Esophagus squamous epithelium (tissue), 5 donors: Measurements from ENCODE around the gene OR5P2. TPM values are rescaled to one million over a fixed set of nuclear protein-coding genes. Genes with fewer than 3 reads are reported as not detected.

Experiments
- DNase-seq: peaks from one replicate; lab custom pipeline; 2025; lab: John Stamatoyannopoulos, UW
- H3K27ac ChIP-seq, 4 donors: fragments of 200-600 bp; sonication (generic); one replicate each; pipeline ENCODE4 v1.5.1; 2016 to 2019; ENCODE audit warnings: mild to moderate bottlenecking in 1 of 4
- H3K27me3 ChIP-seq, 4 donors: fragments of 200-600 bp; sonication (generic); 1 replicate in 3 of 4; 2 replicates in 1 of 4; pipeline versions ENCODE4 v1.5.1 to v1.6.0; 2017 to 2021; ENCODE audit warnings: antibody characterized with exemption in 1 of 4
- H3K36me3 ChIP-seq, 3 donors: fragments of 200-600 bp; sonication (generic); one replicate each; pipeline ENCODE4 v1.5.1; 2016 to 2019
- H3K4me1 ChIP-seq, 3 donors: fragments of 200-600 bp; sonication (generic); one replicate each; pipeline ENCODE4 v1.5.1; 2017 to 2019
- H3K4me3 ChIP-seq, 4 donors: fragments of 200-600 bp; sonication (generic); 1 replicate in 3 of 4; 2 replicates in 1 of 4; pipeline ENCODE4 v1.5.1; 2016 to 2019; ENCODE audit warnings: mild to moderate bottlenecking in 2 of 4, moderate library complexity in 1 of 4
- H3K9me3 ChIP-seq, 3 donors: fragments of 200-600 bp; sonication (generic); one replicate each; pipeline ENCODE4 v1.5.1; 2016 to 2019
- CTCF ChIP-seq, 6 experiments: fragments of 450-650 bp in 4 of 6; fragments of 200-600 bp in 2 of 6; sonication (generic) in 2 of 6; IDR thresholded peaks; one replicate each; pipeline ENCODE4 v1.5.1; 2016 to 2019; ENCODE audit warnings: antibody characterized with exemption in 6 of 6, mild to moderate bottlenecking in 4 of 6, moderate library complexity in 4 of 6
- POLR2A ChIP-seq, 4 donors: fragments of 450-650 bp; IDR thresholded peaks; one replicate each; pipeline ENCODE4 v1.6.1; 2017; ENCODE audit warnings: antibody characterized with exemption in 4 of 4, mild to moderate bottlenecking in 4 of 4, moderate library complexity in 3 of 4
- WGBS, 2 donors: methylation state at CpG; one replicate each; pipeline ENCODE4 v1.1.5; 2018; 5-methylcytosine and 5-hydroxymethylcytosine counted together
- intact Hi-C: fragments of 100-400 bp; cut with DNase I; formaldehyde crosslinking; loops from one replicate; pipeline ENCODE4 v1.15.0; 2022
- total RNA-seq, 4 donors: library from RNA; depleted of rRNA; stranded (reverse); fragments of >200 nt; gene quantifications; one replicate each; pipeline ENCODE4 v1.1.0, GENCODE V29; 2016
- donor health status: DM: yes; HTN: yes; CAD: no.

Gene OR5P2, protein sequence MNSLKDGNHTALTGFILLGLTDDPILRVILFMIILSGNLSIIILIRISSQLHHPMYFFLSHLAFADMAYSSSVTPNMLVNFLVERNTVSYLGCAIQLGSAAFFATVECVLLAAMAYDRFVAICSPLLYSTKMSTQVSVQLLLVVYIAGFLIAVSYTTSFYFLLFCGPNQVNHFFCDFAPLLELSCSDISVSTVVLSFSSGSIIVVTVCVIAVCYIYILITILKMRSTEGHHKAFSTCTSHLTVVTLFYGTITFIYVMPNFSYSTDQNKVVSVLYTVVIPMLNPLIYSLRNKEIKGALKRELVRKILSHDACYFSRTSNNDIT
- total RNA-seq, result 1 to 10 TPM in 1 of 4 donors, not detected in 3; 1.5 TPM

DNA sequence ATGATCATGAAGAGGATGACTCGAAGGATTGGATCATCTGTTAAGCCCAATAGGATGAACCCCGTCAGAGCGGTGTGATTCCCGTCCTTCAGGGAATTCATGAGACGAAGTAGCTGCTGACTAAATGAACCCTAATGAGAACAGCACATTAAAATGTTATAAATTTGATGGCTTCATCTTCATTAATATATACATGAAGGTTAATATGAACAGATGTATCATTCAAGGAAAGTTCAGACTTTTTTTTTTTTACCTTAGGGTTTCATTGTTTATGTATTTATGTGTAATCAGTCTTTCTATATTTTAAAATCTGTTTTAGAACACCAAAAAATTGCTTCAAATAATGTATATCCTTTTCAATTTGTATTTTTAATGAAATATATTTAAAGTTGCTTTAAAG, at the start of gene OR5P2:
OR5P2 (minus strand) TSS at position 101 of the 400 bp plus-strand sequence; CDS start at position 101, 0 bp downstream.
- Histone ChIP-seq H3K9me3 (no peaks in the 10 kb centered on the region), H3K27me3 (no peaks in the 10 kb centered on the region), H3K4me3 (no peak within 1 kb of the TSS), H3K27ac (no peak within 1 kb of the TSS), H3K4me1 (no peaks in the 10 kb centered on the region), H3K36me3 (no peaks in the 10 kb centered on the region)
- no peak for DNase-seq
- WGBS, 2 donors, result 84 to 85% methylated on average over 5 of the region's 5 CpGs
- TF ChIP-seq POLR2A (IDR thresholded peaks at IDR 0.05) (no peak), CTCF (IDR thresholded peaks at IDR 0.05) (no peak)
- intact Hi-C loops, result no loop called here

DNA sequence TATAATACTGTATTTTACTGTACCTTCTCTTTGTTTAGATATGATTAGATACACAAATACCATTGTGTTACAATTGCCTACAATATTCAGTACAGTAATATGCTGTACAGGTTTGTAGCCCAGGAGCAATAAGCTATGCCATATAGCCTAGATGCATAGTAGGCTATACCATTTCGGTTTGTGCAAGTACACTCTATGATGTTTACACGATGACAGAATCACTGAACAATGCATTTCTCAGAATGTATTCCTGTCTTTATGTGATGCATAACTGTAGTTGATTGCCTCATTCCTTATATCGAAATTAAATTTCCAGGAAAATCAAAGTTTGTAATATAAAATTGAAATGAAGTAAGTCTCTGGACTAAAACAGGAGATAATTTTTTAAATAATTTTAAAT, 49.3 kb upstream of the OR5P2 start:
- H3K27me3 ChIP-seq, result no peaks in the 10 kb centered on the region
- H3K27ac ChIP-seq, result no peak overlapping the region
- DNase-seq, result no peak
- no peaks in the 10 kb centered on the region for H3K4me1 ChIP-seq
- intact Hi-C loops, result no loop called here
- H3K9me3 ChIP-seq, result no peaks in the 10 kb centered on the region
- H3K36me3 ChIP-seq, result no peaks in the 10 kb centered on the region
- H3K4me3 ChIP-seq, result no peak overlapping the region
- 79 to 80% methylated on average over 3 of the region's 3 CpGs for WGBS, 2 donors
- TF ChIP-seq POLR2A (IDR thresholded peaks at IDR 0.05) (no peak), CTCF (IDR thresholded peaks at IDR 0.05) (no peak)

GRCh38 chr11:7844986-7845385, 48.2 kb upstream of the OR5P2 start:
- no peak for DNase-seq
- TF ChIP-seq POLR2A (IDR thresholded peaks at IDR 0.05) (no peak), CTCF (IDR thresholded peaks at IDR 0.05) (no peak)
- no peaks in the 10 kb centered on the region for H3K9me3 ChIP-seq
- intact Hi-C loops, result no loop called here
- H3K36me3 ChIP-seq, result no peaks in the 10 kb centered on the region
- WGBS, 2 donors, result 38 to 48% methylated on average over 3 of the region's 3 CpGs
- H3K27ac ChIP-seq, result no peak overlapping the region
- no peaks in the 10 kb centered on the region for H3K27me3 ChIP-seq
- H3K4me3 ChIP-seq, result no peak overlapping the region
- H3K4me1 ChIP-seq, result no peaks in the 10 kb centered on the region

DNA sequence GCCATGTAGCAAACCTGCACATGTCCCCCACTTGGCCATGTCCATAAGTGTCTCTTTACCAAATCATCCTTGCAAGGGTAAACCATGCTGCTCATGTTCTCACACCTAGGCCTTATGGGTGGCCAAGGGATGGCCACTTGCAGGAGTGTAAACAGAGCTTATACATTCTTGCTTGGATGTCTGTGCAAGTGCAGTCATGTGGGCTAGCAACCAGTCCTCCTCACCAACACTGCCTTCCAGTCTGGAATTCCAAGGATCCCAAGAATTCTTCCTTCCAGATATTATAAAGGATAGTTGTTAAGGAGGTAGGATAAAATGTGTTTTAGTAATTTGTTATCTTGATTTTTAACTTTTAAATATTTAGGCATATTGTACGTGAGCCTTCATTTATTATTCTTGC, 47.8 kb upstream of the OR5P2 start:
- Histone ChIP-seq H3K27me3 (no peaks in the 10 kb centered on the region), H3K4me1 (no peaks in the 10 kb centered on the region), H3K4me3 (no peak overlapping the region), H3K36me3 (no peaks in the 10 kb centered on the region), H3K9me3 (no peaks in the 10 kb centered on the region), H3K27ac (no peak overlapping the region)
- intact Hi-C loops, result no loop called here
- 25 to 52% methylated on average over 1 of the region's 1 CpG for WGBS, 2 donors
- TF ChIP-seq CTCF (IDR thresholded peaks at IDR 0.05), result no peak
- no peak for DNase-seq

DNA sequence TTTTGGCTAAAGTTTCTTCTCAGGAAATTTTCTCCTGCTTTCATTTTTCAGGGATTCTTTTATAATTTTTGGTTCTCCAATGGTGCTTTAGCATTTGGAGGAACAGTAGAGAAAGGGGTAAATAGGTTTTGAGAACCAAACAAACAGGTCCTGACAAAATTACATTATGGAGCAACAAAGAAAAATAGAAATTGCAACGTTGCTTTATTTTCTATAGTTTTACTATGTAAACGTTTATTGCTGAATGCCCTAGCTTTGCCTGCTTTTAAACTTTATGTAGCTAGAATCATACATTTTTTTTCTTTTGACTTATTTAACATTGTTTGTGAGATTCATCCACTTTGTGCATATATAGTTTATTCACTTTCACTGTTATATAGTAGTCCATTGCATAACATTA, 43.8 kb upstream of the OR5P2 start:
- no peak for DNase-seq
- no peak overlapping the region for H3K27ac ChIP-seq
- H3K36me3 ChIP-seq, result no peaks in the 10 kb centered on the region
- no peak overlapping the region for H3K4me3 ChIP-seq
- WGBS, 2 donors, result 61 to 62% methylated on average over 2 of the region's 2 CpGs
- no peaks in the 10 kb centered on the region for H3K4me1 ChIP-seq
- intact Hi-C loops, result no loop called here
- H3K9me3 ChIP-seq, result no peaks in the 10 kb centered on the region
- H3K27me3 ChIP-seq, result no peaks in the 10 kb centered on the region
- TF ChIP-seq POLR2A (IDR thresholded peaks at IDR 0.05) (no peak), CTCF (IDR thresholded peaks at IDR 0.05) (no peak)
